OCI-LY7 (cell line): Measurements from ENCODE around the gene CA11. TPM values are rescaled to one million over a fixed set of nuclear protein-coding genes. Genes with fewer than 3 reads are reported as not detected.

ENCODE experiments used
- BruUV-seq: library from RNA; stranded (reverse); fragments of 400-500 nt; replicated peaks from 2 replicates; lab custom pipeline; 2021; lab: Mats Ljungman, UMichigan
- CTCF ChIA-PET: fragments of 300-600 bp; sonication (Branson Sonifier 250); formaldehyde crosslinking; loops from one replicate; lab custom pipeline; 2022; ENCODE audit warnings: antibody characterized with exemption; ENCODE audit not compliant: unreplicated experiment; lab: Charles Lee
- POLR2A ChIA-PET: fragments of 300-600 bp; sonication (Branson Sonifier 250); formaldehyde crosslinking; loops from one replicate; lab custom pipeline; 2022; ENCODE audit warnings: antibody characterized with exemption; lab: Charles Lee
- DNase-seq: peaks from one replicate; pipeline ENCODE4 v3.0.0-alpha.2; 2015; ENCODE audit warnings: low spot score
- H2AFZ ChIP-seq: fragments of 200-600 bp; sonication (generic), shearing (Covaris generic); 2 replicates; pipeline ENCODE4 v1.6.1; 2014; ENCODE audit warnings: mild to moderate bottlenecking, antibody characterized with exemption, low read length, moderate library complexity
- H3K27ac ChIP-seq: fragments of 200-600 bp; sonication (generic); 2 replicates; pipeline ENCODE4 v1.5.1; 2014; ENCODE audit warnings: mixed run types, low read depth, mild to moderate bottlenecking, moderate library complexity, low read length, inconsistent platforms; ENCODE audit not compliant: poor library complexity, severe bottlenecking
- H3K36me3 ChIP-seq: fragments of 200-600 bp; sonication (generic); 2 replicates; pipeline ENCODE4 v1.6.1; 2014; ENCODE audit warnings: mild to moderate bottlenecking, antibody characterized with exemption, low read length, moderate library complexity, mixed read lengths; ENCODE audit not compliant: insufficient read depth
- H3K4me1 ChIP-seq: fragments of 200-600 bp; sonication (generic); 2 replicates; pipeline ENCODE4 v1.5.1; 2014; ENCODE audit warnings: mild to moderate bottlenecking, low read length; ENCODE audit not compliant: insufficient read depth, poor library complexity, severe bottlenecking
- H3K4me2 ChIP-seq: fragments of 200-600 bp; sonication (generic); 2 replicates; pipeline ENCODE4 v1.6.1; 2014; ENCODE audit warnings: mild to moderate bottlenecking, low read length
- H3K4me3 ChIP-seq: fragments of 200-600 bp; sonication (generic); 2 replicates; pipeline ENCODE4 v1.5.1; 2014; ENCODE audit warnings: mild to moderate bottlenecking, low read depth, low read length; ENCODE audit not compliant: poor library complexity, severe bottlenecking
- H3K79me2 ChIP-seq: fragments of 200-600 bp; sonication (generic); 2 replicates; pipeline ENCODE4 v1.6.1; 2016; ENCODE audit warnings: low read depth, mild to moderate bottlenecking, low read length, moderate library complexity, mixed read lengths; ENCODE audit not compliant: insufficient read depth
- H3K9me2 ChIP-seq: fragments of 200-600 bp; sonication (generic); 2 replicates; pipeline ENCODE4 v1.6.1; 2016; ENCODE audit warnings: mild to moderate bottlenecking, low read length, mixed read lengths; ENCODE audit not compliant: insufficient read depth
- H3K9me3 ChIP-seq: fragments of 200-600 bp; sonication (generic); 2 replicates; pipeline ENCODE4 v1.6.1; 2014; ENCODE audit warnings: mild to moderate bottlenecking, mixed run types, low read length, mixed read lengths
- H4K20me1 ChIP-seq: fragments of 200-600 bp; sonication (generic); 2 replicates; pipeline ENCODE4 v1.6.1; 2014; ENCODE audit warnings: mild to moderate bottlenecking, antibody characterized with exemption, low read length, moderate library complexity, mixed read lengths; ENCODE audit not compliant: insufficient read depth
- CTCF ChIP-seq: fragments of 200-600 bp; sonication (generic); conservative IDR thresholded peaks from 2 replicates; pipeline ENCODE4 v1.5.1; 2014; ENCODE audit warnings: mild to moderate bottlenecking, antibody characterized with exemption, low read length, moderate library complexity, mixed read lengths
- EZH2phosphoT487 ChIP-seq: fragments of 200-600 bp; sonication (generic); IDR thresholded peaks from 2 replicates; pipeline ENCODE4 v1.6.1; 2018; ENCODE audit warnings: low read depth, borderline replicate concordance, mild to moderate bottlenecking, mixed run types, antibody characterized with exemption, low read length, moderate library complexity, mixed read lengths
- intact Hi-C: fragments of 100-400 bp; cut with micrococcal nuclease; formaldehyde crosslinking; loops from one replicate; pipeline ENCODE4 v1.10.0; 2022; ENCODE audit not compliant: unreplicated experiment
- total RNA-seq, 2 experiments: library from RNA; depleted of rRNA in 1 of 2; stranded (reverse); fragments of >200 nt in 1 of 2; shearing (Covaris generic) in 1 of 2; gene quantifications; 2 replicates each; pipeline ENCODE4 v1.2.3, GENCODE V29; 2014 to 2022

The CA11 gene
- total RNA-seq, 2 experiments from 2014 or later, result 2.5 to 10.8 TPM

GRCh38 chr19:48676887-48677286 is 30.9 kb upstream of the CA11 start:
- BruUV-seq, result no TSS peak
- no peaks in the 10 kb centered on the region for H3K9me3 ChIP-seq
- no peaks in the 10 kb centered on the region for H3K9me2 ChIP-seq
- no peak for TF ChIP-seq EZH2phosphoT487
- no peak for TF ChIP-seq CTCF
- H4K20me1 ChIP-seq, result no peaks in the 10 kb centered on the region
- H2AFZ ChIP-seq, result no peak overlapping the region
- intact Hi-C loops, result no loop called here
- CTCF ChIA-PET, result no interaction called here
- H3K79me2 ChIP-seq, result no peaks in the 10 kb centered on the region
- POLR2A ChIA-PET, result no interaction called here
- peaks cover 2% of the 10 kb centered on the region for H3K4me1 ChIP-seq
- H3K36me3 ChIP-seq, result no peaks in the 10 kb centered on the region
- DNase-seq, result no peak
- H3K27ac ChIP-seq, result no peak overlapping the region
- H3K4me3 ChIP-seq, result no peak overlapping the region
- no peak overlapping the region for H3K4me2 ChIP-seq

- no peak overlapping the region for H2AFZ ChIP-seq
Observed at GRCh38 chr19:48676487-48676886, 30.5 kb upstream of the CA11 start.

More at GRCh38 chr19:48676487-48676886, 30.5 kb upstream of the CA11 start:
- H3K36me3 ChIP-seq, result no peaks in the 10 kb centered on the region
- POLR2A ChIA-PET, result no interaction called here
- intact Hi-C loops, result no loop called here
- H3K9me3 ChIP-seq, result no peaks in the 10 kb centered on the region
- no peaks in the 10 kb centered on the region for H3K79me2 ChIP-seq
- H3K4me1 ChIP-seq, result peaks cover 2% of the 10 kb centered on the region
- CTCF ChIA-PET, result no interaction called here
- H3K4me2 ChIP-seq, result no peak overlapping the region
- TF ChIP-seq EZH2phosphoT487, result no peak
- no peak for TF ChIP-seq CTCF
- BruUV-seq, result no TSS peak
- no peak overlapping the region for H3K4me3 ChIP-seq
- H4K20me1 ChIP-seq, result no peaks in the 10 kb centered on the region
- DNase-seq, result no peak
- no peak overlapping the region for H3K27ac ChIP-seq
- H3K9me2 ChIP-seq, result no peaks in the 10 kb centered on the region
